HG03457 (cell line): ENCODE measurements around the gene ADGRB3.
"Not testable (repeated sequence)": the region's sequence is repeated elsewhere in the genome, so short reads cannot be mapped to it uniquely, and the experiment has no call there.

Source experiments
- ATAC-seq: cut with Tn5 transposase; IDR thresholded peaks from one replicate; pipeline ENCODE4 v1.9.1; 2021; ENCODE audit warnings: moderate number of reproducible peaks; ENCODE audit not compliant: unreplicated experiment

The ADGRB3 gene

GRCh38 chr6:69106511-69106910 lies 471.4 kb downstream of the ADGRB3 start:
- no peak for ATAC-seq

- no peak for ATAC-seq
These were observed 476.2 kb downstream of the ADGRB3 start for GRCh38 chr6:69111301-69111700.

- ATAC-seq: no peak
These were observed 481.6 kb downstream of the ADGRB3 start for GRCh38 chr6:69116658-69117057.

- not testable (repeated sequence) for ATAC-seq
These were observed 486.7 kb downstream of the ADGRB3 start for GRCh38 chr6:69121461-69122406.

GRCh38 chr6:69122407-69122773 lies 487.3 kb downstream of the ADGRB3 start:
- no peak for ATAC-seq

GRCh38 chr6:69128411-69128810 lies 493.3 kb downstream of the ADGRB3 start:
- no peak for ATAC-seq

- no peak for ATAC-seq
These were observed 494.0 kb downstream of the ADGRB3 start for GRCh38 chr6:69129046-69129445.

- no peak for ATAC-seq
These were observed 500.8 kb downstream of the ADGRB3 start for GRCh38 chr6:69135927-69136326.

- no peak for ATAC-seq
These were observed 503.1 kb downstream of the ADGRB3 start for GRCh38 chr6:69138148-69138547.

GRCh38 chr6:69138893-69139494 lies 503.9 kb downstream of the ADGRB3 start:
- no peak for ATAC-seq

GRCh38 chr6:69145062-69145461 lies 510.0 kb downstream of the ADGRB3 start:
- ATAC-seq: no peak

- ATAC-seq: no peak
These were observed 511.3 kb downstream of the ADGRB3 start for GRCh38 chr6:69146385-69146784.

- ATAC-seq: no peak
These were observed 520.4 kb downstream of the ADGRB3 start for GRCh38 chr6:69155467-69155866.

- no peak for ATAC-seq
These were observed 527.7 kb downstream of the ADGRB3 start for GRCh38 chr6:69162811-69163210.

GRCh38 chr6:69164564-69165229 lies 529.6 kb downstream of the ADGRB3 start:
- no peak for ATAC-seq

GRCh38 chr6:69179681-69180080 lies 544.6 kb downstream of the ADGRB3 start:
- ATAC-seq: no peak

- ATAC-seq: no peak
These were observed 545.4 kb downstream of the ADGRB3 start for GRCh38 chr6:69180361-69181067.

- ATAC-seq: no peak
These were observed 546.9 kb downstream of the ADGRB3 start for GRCh38 chr6:69181964-69182363.

- no peak for ATAC-seq
These were observed 550.2 kb downstream of the ADGRB3 start for GRCh38 chr6:69185276-69185675.

- no peak for ATAC-seq
These were observed 567.7 kb downstream of the ADGRB3 start for GRCh38 chr6:69202768-69203167.

- ATAC-seq: no peak
These were observed 581.0 kb downstream of the ADGRB3 start for GRCh38 chr6:69216127-69216526.
